ENCODE measurements around the gene EXOSC5. TPM values are rescaled to one million over a fixed set of nuclear protein-coding genes. Genes with fewer than 3 reads are reported as not detected.
"Not testable (repeated sequence)": the region's sequence is repeated elsewhere in the genome, so short reads cannot be mapped to it uniquely, and the experiment has no call there.

Gene EXOSC5
- total and polyA plus RNA-seq, 2 donors from 2014 or later, result 15.5 to 16.8 TPM

GRCh38 chr19:41384351-41384750 lies 12.8 kb downstream of the EXOSC5 start:
- intact Hi-C loops (cut with DNase I), result no loop called here
- FAIRE-seq (no peak), DNase-seq (no peak)
- Histone ChIP-seq H3K36me3 (ENCODE audit: control insufficient read depth in 2 of 3, insufficient read depth in 3 of 3, low read length in 3 of 3) (peaks cover 0 to 2% (median 0%) of the 10 kb centered on the region in 3 donors), H3K9me3 (ENCODE audit: control insufficient read depth in 2 of 3, insufficient read depth in 1 of 3, low read length in 3 of 3) (no peaks in the 10 kb centered on the region), H3K9ac (ENCODE audit: low read length in 3 of 3) (no peak overlapping the region), H3K27me3 (ENCODE audit: control insufficient read depth, insufficient read depth, low read length) (no peaks in the 10 kb centered on the region), H3K4me1 (ENCODE audit: control insufficient read depth in 2 of 3, insufficient read depth in 2 of 3, low read depth in 1 of 3, low read length in 3 of 3) (no peaks in the 10 kb centered on the region), H3K4me3 (ENCODE audit: low read length in 3 of 3) (no peak overlapping the region), H3K27ac (ENCODE audit: low read depth in 2 of 2, low read length in 2 of 2) (no peak overlapping the region)
- TF ChIP-seq, protein P1, sequence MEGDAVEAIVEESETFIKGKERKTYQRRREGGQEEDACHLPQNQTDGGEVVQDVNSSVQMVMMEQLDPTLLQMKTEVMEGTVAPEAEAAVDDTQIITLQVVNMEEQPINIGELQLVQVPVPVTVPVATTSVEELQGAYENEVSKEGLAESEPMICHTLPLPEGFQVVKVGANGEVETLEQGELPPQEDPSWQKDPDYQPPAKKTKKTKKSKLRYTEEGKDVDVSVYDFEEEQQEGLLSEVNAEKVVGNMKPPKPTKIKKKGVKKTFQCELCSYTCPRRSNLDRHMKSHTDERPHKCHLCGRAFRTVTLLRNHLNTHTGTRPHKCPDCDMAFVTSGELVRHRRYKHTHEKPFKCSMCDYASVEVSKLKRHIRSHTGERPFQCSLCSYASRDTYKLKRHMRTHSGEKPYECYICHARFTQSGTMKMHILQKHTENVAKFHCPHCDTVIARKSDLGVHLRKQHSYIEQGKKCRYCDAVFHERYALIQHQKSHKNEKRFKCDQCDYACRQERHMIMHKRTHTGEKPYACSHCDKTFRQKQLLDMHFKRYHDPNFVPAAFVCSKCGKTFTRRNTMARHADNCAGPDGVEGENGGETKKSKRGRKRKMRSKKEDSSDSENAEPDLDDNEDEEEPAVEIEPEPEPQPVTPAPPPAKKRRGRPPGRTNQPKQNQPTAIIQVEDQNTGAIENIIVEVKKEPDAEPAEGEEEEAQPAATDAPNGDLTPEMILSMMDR (IDR thresholded peaks at IDR 0.05; ENCODE audit: borderline replicate concordance, extremely low read depth, insufficient read depth), result no peak

DNA sequence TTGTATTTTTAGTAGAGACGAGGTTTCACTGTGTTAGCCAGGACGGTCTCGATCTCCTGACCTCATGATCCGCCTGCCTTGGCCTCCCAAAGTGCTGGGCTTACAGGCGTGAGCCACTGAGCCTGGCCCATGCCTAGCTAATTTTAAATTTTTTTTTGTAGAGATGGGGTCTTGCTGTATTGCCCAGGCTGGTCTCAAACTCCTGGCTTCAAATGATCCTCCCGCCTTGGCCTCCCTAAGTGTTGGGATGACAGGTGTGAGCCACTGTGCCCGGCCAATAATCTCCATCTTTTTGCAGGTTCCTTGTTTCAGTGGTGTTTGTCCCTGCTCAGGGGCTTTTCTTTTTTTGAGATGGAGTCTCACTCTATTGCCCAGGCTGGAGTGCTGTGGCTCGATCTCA lies 15.6 kb downstream of the EXOSC5 start:
- H3K36me3 ChIP-seq (ENCODE audit: control insufficient read depth in 2 of 3, insufficient read depth in 3 of 3, low read length in 3 of 3); FAIRE-seq; H3K9me3 ChIP-seq (ENCODE audit: control insufficient read depth in 2 of 3, insufficient read depth in 1 of 3, low read length in 3 of 3); H3K4me1 ChIP-seq (ENCODE audit: control insufficient read depth in 2 of 3, insufficient read depth in 2 of 3, low read depth in 1 of 3, low read length in 3 of 3); H3K4me3 ChIP-seq (ENCODE audit: low read length in 3 of 3); H3K27ac ChIP-seq (ENCODE audit: low read depth in 2 of 2, low read length in 2 of 2); DNase-seq; H3K9ac ChIP-seq (ENCODE audit: low read length in 3 of 3); intact Hi-C loops (cut with DNase I); H3K27me3 ChIP-seq (ENCODE audit: control insufficient read depth, insufficient read depth, low read length): not testable (repeated sequence)

DNA sequence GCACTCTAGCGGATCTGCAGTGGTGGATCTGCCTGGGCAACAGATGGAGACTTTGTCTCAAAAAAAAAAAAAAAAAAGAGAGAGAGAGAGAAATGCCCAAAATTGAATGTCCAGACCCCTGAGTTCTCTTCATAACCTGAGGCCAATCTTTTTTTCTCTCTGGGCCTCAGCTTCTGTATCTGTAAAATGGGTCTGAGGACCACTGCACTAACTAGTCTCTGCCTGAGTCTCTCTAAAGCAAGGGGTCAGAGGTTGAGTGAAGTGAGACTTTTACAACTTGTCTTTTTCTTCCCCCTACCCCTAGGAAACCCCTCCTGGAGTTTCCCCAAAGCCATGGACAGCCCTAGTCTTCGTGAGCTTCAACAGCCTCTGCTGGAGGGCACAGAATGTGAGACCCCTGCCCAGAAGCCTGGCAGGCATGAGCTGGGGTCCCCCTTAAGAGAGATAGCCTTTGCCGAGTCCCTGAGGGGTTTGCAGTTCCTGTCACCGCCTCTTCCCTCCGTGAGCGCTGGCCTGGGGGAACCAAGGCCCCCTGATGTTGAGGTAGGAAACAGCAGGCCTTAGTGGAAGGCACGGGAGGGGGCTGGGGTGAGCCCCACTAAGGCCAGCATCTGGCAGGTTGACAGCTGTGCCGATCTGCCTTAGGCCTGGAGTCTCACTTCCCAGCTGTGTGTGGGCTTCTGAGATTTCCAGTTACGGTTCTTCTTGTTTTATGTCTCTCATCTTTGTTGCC lies 19.0 kb downstream of the EXOSC5 start:
- Histone ChIP-seq H3K9me3 (ENCODE audit: control insufficient read depth in 2 of 3, insufficient read depth in 1 of 3, low read length in 3 of 3) (no peaks in the 10 kb centered on the region), H3K36me3 (ENCODE audit: control insufficient read depth in 2 of 3, insufficient read depth in 3 of 3, low read length in 3 of 3) (no peaks in the 10 kb centered on the region), H3K9ac (ENCODE audit: low read length in 3 of 3) (no peak overlapping the region), H3K4me3 (ENCODE audit: low read length in 3 of 3) (no peak overlapping the region), H3K27me3 (ENCODE audit: control insufficient read depth, insufficient read depth, low read length) (no peaks in the 10 kb centered on the region), H3K4me1 (ENCODE audit: control insufficient read depth in 2 of 3, insufficient read depth in 2 of 3, low read depth in 1 of 3, low read length in 3 of 3) (peaks cover 0 to 15% (median 2%) of the 10 kb centered on the region in 3 donors), H3K27ac (ENCODE audit: low read depth in 2 of 2, low read length in 2 of 2) (no peak overlapping the region)
- FAIRE-seq (no peak), DNase-seq (peak in 1 of 5 donors; percentile 39)
- TF ChIP-seq, protein P1 (IDR thresholded peaks at IDR 0.05; ENCODE audit: borderline replicate concordance, extremely low read depth, insufficient read depth), result no peak
- intact Hi-C loops (cut with DNase I), result no loop called here

- no peak for DNase-seq
- peak overlapping the region; percentile 36 to 51 for H3K27ac ChIP-seq (ENCODE audit: low read depth in 2 of 2, low read length in 2 of 2)
- no peaks in the 10 kb centered on the region for H3K9me3 ChIP-seq (ENCODE audit: control insufficient read depth in 2 of 3, insufficient read depth in 1 of 3, low read length in 3 of 3)
- peak overlapping the region in 2 of 3 donors; percentile 68 to 72 for H3K4me3 ChIP-seq (ENCODE audit: low read length in 3 of 3)
- H3K9ac ChIP-seq (ENCODE audit: low read length in 3 of 3), result peak overlapping the region in 1 of 3 donors; percentile 5
- intact Hi-C loops (cut with DNase I), result no loop called here
- TF ChIP-seq, protein P1 (IDR thresholded peaks at IDR 0.05; ENCODE audit: borderline replicate concordance, extremely low read depth, insufficient read depth), result no peak
- H3K27me3 ChIP-seq (ENCODE audit: control insufficient read depth, insufficient read depth, low read length), result no peaks in the 10 kb centered on the region
- H3K4me1 ChIP-seq (ENCODE audit: control insufficient read depth in 2 of 3, insufficient read depth in 2 of 3, low read depth in 1 of 3, low read length in 3 of 3), result peaks cover 0 to 15% (median 2%) of the 10 kb centered on the region in 3 donors
- H3K36me3 ChIP-seq (ENCODE audit: control insufficient read depth in 2 of 3, insufficient read depth in 3 of 3, low read length in 3 of 3), result no peaks in the 10 kb centered on the region
- FAIRE-seq, result no peak
These were observed 20.2 kb downstream of the EXOSC5 start for GRCh38 chr19:41376998-41377365.

All from kidney (tissue), 14 donors.